Sigmoid colon (tissue), 7 donors: Measurements from ENCODE around the gene ZNF433. TPM values are rescaled to one million over a fixed set of nuclear protein-coding genes. Genes with fewer than 3 reads are reported as not detected.

Experiments used
- DNase-seq: peaks from one replicate; pipeline ENCODE4 v3.0.0-alpha.2; 2019
- H3K27ac ChIP-seq, 4 donors: fragments of 200-600 bp; sonication (generic); one replicate each; pipeline ENCODE4 v1.5.1; 2016 to 2019; ENCODE audit warnings: mild to moderate bottlenecking in 1 of 4
- H3K27me3 ChIP-seq, 3 donors: fragments of 200-600 bp; sonication (generic); one replicate each; pipeline ENCODE4 v1.5.1; 2019; ENCODE audit warnings: mild to moderate bottlenecking in 1 of 3
- H3K36me3 ChIP-seq, 4 donors: fragments of 200-600 bp; sonication (generic); one replicate each; pipeline ENCODE4 v1.5.1; 2016 to 2019
- H3K4me1 ChIP-seq, 4 donors: fragments of 200-600 bp; sonication (generic); one replicate each; pipeline ENCODE4 v1.5.1; 2017 to 2019
- H3K4me3 ChIP-seq, 4 donors: fragments of 200-600 bp; sonication (generic); one replicate each; pipeline ENCODE4 v1.5.1; 2017 to 2019; ENCODE audit warnings: mild to moderate bottlenecking in 2 of 4, moderate library complexity in 1 of 4
- H3K9me3 ChIP-seq, 4 donors: fragments of 200-600 bp in 3 of 4; sonication (generic) in 3 of 4; one replicate each; pipeline versions ENCODE4 v1.5.1 to v1.6.1; 2013 to 2019
- EP300 ChIP-seq, 4 donors: sonication (generic); formaldehyde crosslinking; IDR thresholded peaks; one replicate each; pipeline ENCODE4 v1.6.1; 2017; ENCODE audit warnings: antibody characterized with exemption in 4 of 4
- POLR2A ChIP-seq, 2 donors: fragments of 450-650 bp; IDR thresholded peaks; one replicate each; pipeline ENCODE4 v1.6.1; 2016; ENCODE audit warnings: antibody characterized with exemption in 2 of 2, mild to moderate bottlenecking in 2 of 2, moderate library complexity in 2 of 2
- POLR2AphosphoS5 ChIP-seq, 4 donors: sonication (generic); formaldehyde crosslinking; IDR thresholded peaks; one replicate each; pipeline ENCODE4 v1.6.1; 2017; ENCODE audit warnings: antibody characterized with exemption in 4 of 4
- WGBS, 2 donors: extraction: QIAGEN DNeasy Blood & Tissue Kit; methylation state at CpG; one replicate each; pipeline ENCODE4 v1.1.7; 2013; 5-methylcytosine and 5-hydroxymethylcytosine counted together
- intact Hi-C: fragments of 100-400 bp; cut with DNase I; formaldehyde crosslinking; loops from one replicate; pipeline ENCODE4 v1.15.1; 2023
- polyA plus RNA-seq, 3 donors: library from polyadenylated mRNA; stranded (reverse); fragments of 200-250 nt; gene quantifications; one replicate each; pipeline ENCODE4 v1.2.3, GENCODE V29; 2013
- small RNA-seq, 3 donors: library from RNA; depleted of rRNA; stranded (forward); fragments of <200 nt; gene quantifications; one replicate each; pipeline ENCODE3, GENCODE V24; 2016
- total RNA-seq, 4 donors: library from RNA; depleted of rRNA; stranded (reverse); fragments of >200 nt; gene quantifications; one replicate each; pipeline ENCODE4 v1.1.0, GENCODE V29; 2016
- TF ChIP-seq, protein P1 (sequence below), 4 experiments: fragments of 450-650 bp in 3 of 4; fragments of 200-600 bp in 1 of 4; IDR thresholded peaks; one replicate each; pipeline ENCODE4 v1.5.1; 2016 to 2019; ENCODE audit warnings: antibody characterized with exemption in 4 of 4, mild to moderate bottlenecking in 3 of 4, moderate library complexity in 2 of 4
- donor health status: healthy with polysubstance abuse.
- donor health status: Bipolar disorder and iron deficiency.
- donor health status: healthy.

Gene ZNF433
- total and polyA plus RNA-seq, 7 donors: 1.2 to 16.9 (median 2.9) TPM

DNA sequence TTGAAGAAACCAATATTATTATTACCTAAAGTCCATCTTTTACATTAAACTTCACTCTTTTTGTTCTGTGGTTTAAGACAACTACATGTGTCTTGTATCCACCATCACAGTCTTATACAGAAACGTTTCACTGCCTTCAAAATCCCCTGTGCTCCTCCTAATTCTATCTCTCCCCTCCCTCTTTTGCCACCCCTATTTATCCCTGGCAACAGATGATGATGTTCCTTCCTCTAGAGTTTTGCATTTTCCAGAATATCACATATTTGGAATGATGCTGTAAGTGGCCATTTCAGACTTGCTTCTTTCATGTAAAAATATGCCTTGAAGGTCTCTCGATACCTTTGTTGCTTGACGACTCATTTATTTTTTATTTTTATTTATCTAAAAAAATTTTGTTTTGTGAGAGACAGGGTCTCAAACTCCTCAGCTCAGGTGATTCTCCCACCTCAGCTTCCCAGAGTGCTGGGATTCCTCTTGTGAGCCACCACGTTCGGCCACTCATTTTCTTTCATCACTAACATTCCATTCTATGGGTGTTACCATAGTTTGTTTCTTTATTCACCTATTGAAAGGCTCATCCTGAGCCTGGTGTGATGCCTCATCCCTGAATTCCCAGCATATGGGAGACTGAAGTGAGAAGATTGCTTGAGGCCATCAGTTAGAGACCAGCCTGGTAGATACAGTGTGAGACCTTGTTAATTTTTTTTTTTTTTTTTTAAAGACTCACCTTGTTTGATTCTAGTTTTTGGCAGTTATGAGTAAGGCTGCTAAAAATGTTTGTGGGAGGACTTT, 62.3 kb downstream of the ZNF433 start:
- H3K27me3 ChIP-seq: no peaks in the 10 kb centered on the region
- TF ChIP-seq POLR2A (IDR thresholded peaks at IDR 0.05) (no peak), POLR2AphosphoS5 (IDR thresholded peaks at IDR 0.05) (no peak), EP300 (IDR thresholded peaks at IDR 0.05) (no peak)
- TF ChIP-seq, protein P1, sequence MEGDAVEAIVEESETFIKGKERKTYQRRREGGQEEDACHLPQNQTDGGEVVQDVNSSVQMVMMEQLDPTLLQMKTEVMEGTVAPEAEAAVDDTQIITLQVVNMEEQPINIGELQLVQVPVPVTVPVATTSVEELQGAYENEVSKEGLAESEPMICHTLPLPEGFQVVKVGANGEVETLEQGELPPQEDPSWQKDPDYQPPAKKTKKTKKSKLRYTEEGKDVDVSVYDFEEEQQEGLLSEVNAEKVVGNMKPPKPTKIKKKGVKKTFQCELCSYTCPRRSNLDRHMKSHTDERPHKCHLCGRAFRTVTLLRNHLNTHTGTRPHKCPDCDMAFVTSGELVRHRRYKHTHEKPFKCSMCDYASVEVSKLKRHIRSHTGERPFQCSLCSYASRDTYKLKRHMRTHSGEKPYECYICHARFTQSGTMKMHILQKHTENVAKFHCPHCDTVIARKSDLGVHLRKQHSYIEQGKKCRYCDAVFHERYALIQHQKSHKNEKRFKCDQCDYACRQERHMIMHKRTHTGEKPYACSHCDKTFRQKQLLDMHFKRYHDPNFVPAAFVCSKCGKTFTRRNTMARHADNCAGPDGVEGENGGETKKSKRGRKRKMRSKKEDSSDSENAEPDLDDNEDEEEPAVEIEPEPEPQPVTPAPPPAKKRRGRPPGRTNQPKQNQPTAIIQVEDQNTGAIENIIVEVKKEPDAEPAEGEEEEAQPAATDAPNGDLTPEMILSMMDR (IDR thresholded peaks at IDR 0.05): no peak
- peaks cover 0 to 7% (median 2%) of the 10 kb centered on the region in 4 donors for H3K9me3 ChIP-seq
- no peak overlapping the region for H3K27ac ChIP-seq
- intact Hi-C loops: no loop called here
- peaks cover 0 to 15% (median 8%) of the 10 kb centered on the region in 4 donors for H3K36me3 ChIP-seq
- no peaks in the 10 kb centered on the region for H3K4me1 ChIP-seq
- no peak for DNase-seq
- H3K4me3 ChIP-seq: no peak overlapping the region
- WGBS, 2 donors: 91 to 93% methylated on average over 5 of the region's 5 CpGs

DNA sequence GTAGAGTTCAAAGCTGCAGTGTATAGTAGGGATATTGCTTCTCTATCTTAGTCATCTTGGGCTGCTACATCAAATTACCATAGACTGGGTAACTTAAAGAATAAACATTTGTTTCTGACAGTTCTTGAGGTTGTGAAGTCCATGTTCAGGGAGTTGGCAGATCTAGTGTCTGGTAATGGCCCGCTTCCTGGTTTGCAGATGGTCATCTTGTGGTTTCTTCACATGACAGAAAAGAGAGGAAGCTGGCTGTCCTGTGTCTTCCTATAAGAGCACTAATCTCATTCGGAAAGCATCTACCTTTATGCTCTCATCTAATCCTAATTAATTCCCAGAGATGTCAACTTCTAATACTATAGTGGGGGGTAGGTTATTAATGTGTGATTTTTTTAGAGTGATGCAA, 64.4 kb downstream of the ZNF433 start:
- intact Hi-C loops: no loop called here
- no peaks in the 10 kb centered on the region for H3K36me3 ChIP-seq
- TF ChIP-seq EP300 (IDR thresholded peaks at IDR 0.05) (no peak), POLR2A (IDR thresholded peaks at IDR 0.05) (no peak), POLR2AphosphoS5 (IDR thresholded peaks at IDR 0.05) (no peak)
- TF ChIP-seq, protein P1 (IDR thresholded peaks at IDR 0.05): no peak
- no peaks in the 10 kb centered on the region for H3K4me1 ChIP-seq
- no peak for DNase-seq
- 90 to 91% methylated on average over 2 of the region's 2 CpGs for WGBS, 2 donors
- no peak overlapping the region for H3K4me3 ChIP-seq
- no peaks in the 10 kb centered on the region for H3K27me3 ChIP-seq
- H3K27ac ChIP-seq: no peak overlapping the region
- no peaks in the 10 kb centered on the region for H3K9me3 ChIP-seq

DNA sequence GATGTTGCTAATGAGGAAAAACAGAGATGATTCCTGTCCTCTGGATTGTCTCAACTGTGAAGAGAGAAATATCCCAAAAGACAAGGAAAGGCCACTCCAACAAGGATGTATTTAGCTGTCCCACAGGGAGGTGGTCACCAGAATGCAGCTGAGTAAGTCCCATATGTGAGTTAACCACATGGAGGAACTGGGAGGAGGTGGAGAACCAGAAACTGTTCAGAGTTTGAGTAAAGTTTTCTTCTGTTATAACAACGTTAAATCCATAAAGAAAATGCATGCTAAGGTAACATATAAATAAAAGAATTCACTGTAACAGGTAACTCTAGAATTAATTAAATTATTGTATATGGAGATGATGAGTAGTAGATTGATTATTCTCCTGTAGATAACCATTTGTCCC, 65.3 kb downstream of the ZNF433 start:
- no peak for DNase-seq
- Histone ChIP-seq H3K9me3 (no peaks in the 10 kb centered on the region), H3K36me3 (no peaks in the 10 kb centered on the region), H3K4me3 (no peak overlapping the region), H3K4me1 (peaks cover 0 to 8% (median 3%) of the 10 kb centered on the region in 4 donors), H3K27me3 (no peaks in the 10 kb centered on the region), H3K27ac (no peak overlapping the region)
- 83 to 90% methylated on average over 1 of the region's 1 CpG for WGBS, 2 donors
- TF ChIP-seq POLR2A (IDR thresholded peaks at IDR 0.05): no peak
- TF ChIP-seq EP300 (IDR thresholded peaks at IDR 0.05): no peak
- TF ChIP-seq, protein P1 (IDR thresholded peaks at IDR 0.05): no peak
- no peak for TF ChIP-seq POLR2AphosphoS5 (IDR thresholded peaks at IDR 0.05)
- intact Hi-C loops: no loop called here

DNA sequence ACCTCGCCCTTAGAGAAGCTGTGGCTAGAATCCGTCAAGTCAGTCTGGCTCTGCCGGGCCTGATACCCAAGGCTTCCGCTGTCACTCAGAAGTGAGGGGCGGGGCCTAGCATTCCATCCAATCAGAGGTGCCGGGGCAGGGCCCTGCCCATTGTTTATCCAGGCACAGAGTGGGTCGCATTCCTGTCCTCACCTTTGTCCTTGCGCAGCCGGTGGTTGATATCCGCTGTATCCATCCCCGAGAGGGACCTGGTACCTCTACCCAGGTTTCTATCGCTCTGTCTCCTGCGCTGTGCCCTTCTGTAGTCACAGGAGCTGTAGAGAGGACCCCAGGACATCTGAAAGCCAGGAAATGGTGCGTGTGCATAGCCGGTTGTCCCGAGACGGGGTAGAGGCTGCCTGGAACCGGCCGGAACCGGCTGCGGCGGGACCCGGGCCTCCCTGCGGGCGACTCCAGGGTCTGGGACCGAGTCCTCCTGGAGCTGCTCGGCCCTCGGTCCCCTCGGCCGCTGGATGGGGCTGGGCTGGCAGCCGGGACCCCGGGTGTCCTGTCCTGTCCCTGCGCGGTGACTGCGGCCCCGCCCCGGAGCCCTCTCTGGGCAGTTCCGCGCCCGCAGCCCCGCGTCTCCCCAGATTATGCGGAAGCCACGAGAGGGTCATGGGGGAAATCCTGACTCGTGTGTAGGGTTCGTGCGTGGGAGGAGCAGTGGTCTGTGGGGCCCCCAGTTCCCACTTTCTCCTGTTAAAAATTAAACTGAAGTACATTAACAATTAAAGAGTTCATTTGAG, 70.4 kb downstream of the ZNF433 start, which contains the start of gene ZNF763:
ZNF763 (plus strand) TSS at position 183 of the 788 bp plus-strand sequence; CDS start at position 352, 169 bp downstream.
- H3K4me1 ChIP-seq: peaks cover 0 to 20% (median 14%) of the 10 kb centered on the region in 4 donors
- peak within 1 kb of the TSS; percentile 90 to 95 (median 93) for H3K27ac ChIP-seq
- H3K4me3 ChIP-seq: peak within 1 kb of the TSS; percentile 66 to 90 (median 70)
- 0 to 1% methylated on average over 47 of the region's 47 CpGs for WGBS, 2 donors
- TF ChIP-seq POLR2AphosphoS5 (IDR thresholded peaks at IDR 0.05): peak; percentile 50 to 81 (median 75)
- TF ChIP-seq POLR2A (IDR thresholded peaks at IDR 0.05): peak; percentile 13 to 45
- TF ChIP-seq, protein P1 (IDR thresholded peaks at IDR 0.05): no peak
- peak in 2 of 4 donors; percentile 29 to 42 for TF ChIP-seq EP300 (IDR thresholded peaks at IDR 0.05)
- DNase-seq: peak; percentile 97
- H3K36me3 ChIP-seq: no peaks in the 10 kb centered on the region
- intact Hi-C loops: loop anchor here (1.0 to 10.0 kb wide), 4 partner anchors 23 to 176 kb away; partner anchors contain the start of genes ZNF20 and ZNF433
- no peaks in the 10 kb centered on the region for H3K9me3 ChIP-seq
- no peaks in the 10 kb centered on the region for H3K27me3 ChIP-seq

Small RNA genes lying within 50 kb of the gene (small RNA-seq; reads per million reads assigned to genes)
- gene RNA5SP464 (0 reads per million in 3 donors), gene RNA5SP465 (0 reads per million in 3 donors), gene RNA5SP466 (0 reads per million in 3 donors)

Other genes starting within 250 kb of the ZNF433 start
- 1 to 10 TPM; 3.6 to 6.1 (median 5.1) TPM for gene ZNF491, start 237.2 kb downstream of the ZNF433 start, total RNA-seq
- 1 to 10 TPM in 1 of 3 donors, under 1 TPM in 2; 0.46 to 1.0 (median 0.60) TPM for gene ZNF491, start 237.2 kb downstream of the ZNF433 start, polyA plus RNA-seq
- gene ZNF440, start 221.4 kb downstream of the ZNF433 start, total RNA-seq: 10 to 100 TPM in 2 of 4 donors, 1 to 10 TPM in 2; 5.6 to 15.0 (median 9.6) TPM
- 10 to 100 TPM in 1 of 3 donors, 1 to 10 TPM in 2; 7.4 to 13.8 (median 9.0) TPM for gene ZNF440, start 221.4 kb downstream of the ZNF433 start, polyA plus RNA-seq
- 1 to 10 TPM; 4.8 to 8.6 (median 6.5) TPM for gene ZNF439, start 187.0 kb downstream of the ZNF433 start, total RNA-seq
- gene ZNF439, start 187.0 kb downstream of the ZNF433 start, polyA plus RNA-seq: 1 to 10 TPM; 2.4 to 5.9 (median 3.9) TPM
- 10 to 100 TPM in 3 of 4 donors, 1 to 10 TPM in 1; 9.2 to 23.2 (median 18.3) TPM for gene ZNF69, start 147.9 kb downstream of the ZNF433 start, total RNA-seq
- gene ZNF69, start 147.9 kb downstream of the ZNF433 start, polyA plus RNA-seq: 1 to 10 TPM; 7.6 to 9.6 (median 7.8) TPM
- 10 to 100 TPM; 13.7 to 19.7 (median 15.0) TPM for gene ZNF700, start 110.6 kb downstream of the ZNF433 start, total RNA-seq
- gene ZNF700, start 110.6 kb downstream of the ZNF433 start, polyA plus RNA-seq: 10 to 100 TPM in 1 of 3 donors, 1 to 10 TPM in 2; 4.8 to 12.7 (median 5.8) TPM
- gene ZNF763, start 70.6 kb downstream of the ZNF433 start, total RNA-seq: 10 to 100 TPM in 1 of 4 donors, 1 to 10 TPM in 3; 2.3 to 11.9 (median 3.3) TPM
- 1 to 10 TPM; 3.3 to 4.2 (median 3.9) TPM for gene ZNF763, start 70.6 kb downstream of the ZNF433 start, polyA plus RNA-seq
- under 1 TPM in 2 of 4 donors, not detected in 2; 0.49 to 0.54 TPM for gene ZNF878, start 17.3 kb upstream of the ZNF433 start, total RNA-seq
- under 1 TPM in 1 of 3 donors, not detected in 2; 0.13 TPM for gene ZNF878, start 17.3 kb upstream of the ZNF433 start, polyA plus RNA-seq
- 10 to 100 TPM in 3 of 4 donors, 1 to 10 TPM in 1; 6.8 to 13.2 (median 11.8) TPM for gene ZNF844, start 29.1 kb upstream of the ZNF433 start, total RNA-seq
- gene ZNF844, start 29.1 kb upstream of the ZNF433 start, polyA plus RNA-seq: 1 to 10 TPM; 2.4 to 4.8 (median 2.5) TPM
- gene ZNF20, start 104.7 kb upstream of the ZNF433 start, total RNA-seq: 1 to 10 TPM; 2.2 to 8.0 (median 2.6) TPM
- gene ZNF20, start 104.7 kb upstream of the ZNF433 start, polyA plus RNA-seq: 1 to 10 TPM; 3.2 to 9.9 (median 9.6) TPM
- gene ZNF625, start 121.1 kb upstream of the ZNF433 start, total RNA-seq: 1 to 10 TPM; 5.0 to 8.0 (median 6.9) TPM
- gene ZNF625, start 121.1 kb upstream of the ZNF433 start, polyA plus RNA-seq: 1 to 10 TPM in 2 of 3 donors, not detected in 1; 1.7 to 1.8 TPM
- gene ZNF136, start 127.4 kb upstream of the ZNF433 start, total RNA-seq: 10 to 100 TPM in 2 of 4 donors, 1 to 10 TPM in 2; 9.2 to 15.5 (median 10.1) TPM
- 1 to 10 TPM; 1.6 to 4.7 (median 3.6) TPM for gene ZNF136, start 127.4 kb upstream of the ZNF433 start, polyA plus RNA-seq